ENCODE data around the gene CPA5.

Gene CPA5

GRCh38 chr7:130396109-130396508 lies 51.5 kb downstream of the CPA5 start:
- no peak for DNase-seq (ENCODE audit: low spot score in 2 of 2)
- in situ Hi-C loops (cut with MboI; ENCODE audit: low sequenced_read_pairs) = no loop called here

DNA sequence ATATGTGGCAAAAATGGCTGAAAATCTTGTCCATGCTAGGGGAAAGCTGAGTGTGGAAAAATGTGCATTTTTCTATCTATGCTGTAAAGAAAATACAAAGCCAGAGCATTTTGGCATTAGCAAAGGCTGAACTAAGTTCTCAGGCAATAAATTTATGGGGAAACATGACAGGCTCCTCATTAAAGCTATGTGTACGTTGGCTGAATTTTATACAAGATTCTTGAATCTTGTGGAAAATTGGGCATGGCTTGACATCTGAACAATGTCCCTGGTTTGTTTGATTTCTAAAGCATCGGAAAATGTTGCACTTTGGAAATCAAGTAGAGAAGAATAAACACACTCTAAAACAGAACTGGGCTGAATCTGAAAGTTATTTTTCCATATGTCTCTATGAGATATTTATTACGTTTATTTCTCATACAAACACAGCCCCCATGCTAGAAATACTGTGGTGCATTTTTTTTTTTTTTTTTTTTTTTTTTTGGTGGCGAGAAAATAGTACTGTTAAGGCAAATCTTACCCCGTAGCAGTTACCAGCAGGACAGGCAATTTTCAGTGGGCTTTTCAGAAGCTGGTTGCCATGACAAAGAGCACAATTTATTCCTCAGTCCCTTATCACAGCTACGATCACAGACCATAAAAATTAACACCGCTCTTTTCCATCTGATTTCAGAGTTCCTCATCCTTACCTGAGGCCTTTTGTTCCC lies 52.6 kb downstream of the CPA5 start:
- H3K4me3 ChIP-seq = no peak overlapping the region
- in situ Hi-C loops (cut with MboI; ENCODE audit: low sequenced_read_pairs) = no loop called here
- H3K9me3 ChIP-seq = no peaks in the 10 kb centered on the region
- peaks cover 5% of the 10 kb centered on the region; the same call in 1 of the 2 replicates for H3K4me1 ChIP-seq
- no peaks in the 10 kb centered on the region for H3K27me3 ChIP-seq (ENCODE audit: low read depth)
- peak in 1 of 2 experiments; percentile 18 for DNase-seq (ENCODE audit: low spot score in 2 of 2)
- no peaks in the 10 kb centered on the region for H3K36me3 ChIP-seq (replicated peaks)

More at GRCh38 chr7:130396109-130396508, 51.5 kb downstream of the CPA5 start:
- H3K36me3 ChIP-seq (replicated peaks) = no peaks in the 10 kb centered on the region
- H3K4me3 ChIP-seq = no peak overlapping the region
- peaks cover 5% of the 10 kb centered on the region; the same call in 1 of the 2 replicates for H3K4me1 ChIP-seq
- H3K9me3 ChIP-seq = no peaks in the 10 kb centered on the region
- no peaks in the 10 kb centered on the region for H3K27me3 ChIP-seq (ENCODE audit: low read depth)

- Histone ChIP-seq H3K27me3 (ENCODE audit: low read depth) (no peaks in the 10 kb centered on the region), H3K4me1 (peaks cover 5% of the 10 kb centered on the region; the same call in 1 of the 2 replicates), H3K4me3 (no peak overlapping the region), H3K36me3 (replicated peaks) (no peaks in the 10 kb centered on the region), H3K9me3 (no peaks in the 10 kb centered on the region)
- in situ Hi-C loops (cut with MboI; ENCODE audit: low sequenced_read_pairs) = no loop called here
- DNase-seq (ENCODE audit: low spot score in 2 of 2) = no peak
Measured at GRCh38 chr7:130397758-130398073, 53.1 kb downstream of the CPA5 start.

DNA sequence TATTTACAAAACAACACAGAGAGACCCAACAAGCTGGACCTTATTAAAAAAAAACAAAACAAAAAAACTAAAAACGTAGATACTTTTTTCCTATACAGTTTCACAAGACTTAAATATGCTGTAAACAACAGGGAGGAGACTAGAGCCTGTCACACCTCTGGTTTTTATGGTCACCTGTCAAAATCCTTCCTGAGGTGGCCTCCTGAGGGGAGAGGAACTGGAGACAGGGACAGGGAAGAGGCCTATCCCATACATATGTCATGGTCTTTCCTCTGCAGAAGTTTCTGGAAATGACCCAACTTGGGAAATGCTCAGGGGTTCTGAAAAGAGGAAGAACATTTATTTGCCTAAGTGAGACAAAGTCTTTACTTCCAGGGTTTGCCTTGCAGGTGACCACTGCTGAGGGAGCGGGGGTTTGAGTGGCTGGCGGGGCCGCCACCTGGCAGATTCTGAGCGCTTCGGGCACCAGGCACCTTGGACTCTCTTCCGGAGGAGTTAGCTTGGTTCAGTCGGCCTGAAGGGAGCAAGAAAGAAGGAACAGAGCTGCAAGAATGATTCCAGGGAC lies 54.0 kb downstream of the CPA5 start:
- in situ Hi-C loops (cut with MboI; ENCODE audit: low sequenced_read_pairs) = no loop called here
- H3K4me3 ChIP-seq = no peak overlapping the region
- peaks cover 5% of the 10 kb centered on the region; the same call in 1 of the 2 replicates for H3K4me1 ChIP-seq
- no peaks in the 10 kb centered on the region for H3K27me3 ChIP-seq (ENCODE audit: low read depth)
- no peaks in the 10 kb centered on the region for H3K9me3 ChIP-seq
- 0 out of 2 replicates have a peak, but pooled peaks cover 4% of the 10 kb centered on the region for H3K36me3 ChIP-seq (replicated peaks)
- DNase-seq (ENCODE audit: low spot score in 2 of 2) = no peak

DNA sequence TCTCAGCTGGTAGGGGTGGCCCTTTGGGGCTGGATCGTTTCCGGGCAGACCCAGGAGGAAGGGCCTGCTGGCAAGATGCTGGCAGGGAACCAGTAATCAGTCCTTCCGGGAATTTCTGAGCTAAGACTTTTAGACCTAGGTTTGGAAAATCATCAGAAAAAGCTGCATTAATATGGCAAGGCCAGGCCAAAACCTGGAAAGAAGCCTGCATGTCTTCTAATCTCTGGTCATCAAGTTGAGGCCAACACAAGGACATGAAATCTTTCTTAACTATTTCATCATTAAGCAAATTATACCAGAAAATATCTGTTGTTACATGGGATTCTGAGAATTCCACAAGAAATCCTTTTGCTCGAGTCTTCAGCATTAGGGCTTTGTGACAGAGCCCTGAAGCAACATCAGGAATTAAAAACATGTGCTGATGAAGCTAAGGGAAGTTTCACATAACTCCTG lies 55.5 kb downstream of the CPA5 start:
- Histone ChIP-seq H3K4me3 (no peak overlapping the region), H3K27me3 (ENCODE audit: low read depth) (no peaks in the 10 kb centered on the region), H3K36me3 (replicated peaks) (peaks cover 11% of the 10 kb centered on the region), H3K4me1 (peaks cover 5% of the 10 kb centered on the region; the same call in 1 of the 2 replicates), H3K9me3 (no peaks in the 10 kb centered on the region)
- no peak for DNase-seq (ENCODE audit: low spot score in 2 of 2)
- in situ Hi-C loops (cut with MboI; ENCODE audit: low sequenced_read_pairs) = no loop called here

- Histone ChIP-seq H3K4me1 (peaks cover 5% of the 10 kb centered on the region; the same call in 1 of the 2 replicates), H3K36me3 (replicated peaks) (peaks cover 11% of the 10 kb centered on the region), H3K4me3 (no peak overlapping the region), H3K27me3 (ENCODE audit: low read depth) (no peaks in the 10 kb centered on the region), H3K9me3 (no peaks in the 10 kb centered on the region)
- in situ Hi-C loops (cut with MboI; ENCODE audit: low sequenced_read_pairs) = no loop called here
- no peak for DNase-seq (ENCODE audit: low spot score in 2 of 2)
Measured at GRCh38 chr7:130401101-130401500, 56.5 kb downstream of the CPA5 start.

GRCh38 chr7:130401578-130401977 lies 57.0 kb downstream of the CPA5 start:
- Histone ChIP-seq H3K36me3 (replicated peaks) (peaks cover 11% of the 10 kb centered on the region), H3K4me1 (peaks cover 5% of the 10 kb centered on the region; the same call in 1 of the 2 replicates), H3K27me3 (ENCODE audit: low read depth) (no peaks in the 10 kb centered on the region), H3K9me3 (no peaks in the 10 kb centered on the region), H3K4me3 (no peak overlapping the region)
- in situ Hi-C loops (cut with MboI; ENCODE audit: low sequenced_read_pairs) = no loop called here
- no peak for DNase-seq (ENCODE audit: low spot score in 2 of 2)

- no peak for DNase-seq (ENCODE audit: low spot score in 2 of 2)
- Histone ChIP-seq H3K9me3 (no peaks in the 10 kb centered on the region), H3K36me3 (replicated peaks) (peaks cover 11% of the 10 kb centered on the region), H3K27me3 (ENCODE audit: low read depth) (no peaks in the 10 kb centered on the region), H3K4me1 (no peaks in the 10 kb centered on the region), H3K4me3 (no peak overlapping the region)
- in situ Hi-C loops (cut with MboI; ENCODE audit: low sequenced_read_pairs) = no loop called here
Measured at GRCh38 chr7:130405003-130405402, 60.4 kb downstream of the CPA5 start.

DNA sequence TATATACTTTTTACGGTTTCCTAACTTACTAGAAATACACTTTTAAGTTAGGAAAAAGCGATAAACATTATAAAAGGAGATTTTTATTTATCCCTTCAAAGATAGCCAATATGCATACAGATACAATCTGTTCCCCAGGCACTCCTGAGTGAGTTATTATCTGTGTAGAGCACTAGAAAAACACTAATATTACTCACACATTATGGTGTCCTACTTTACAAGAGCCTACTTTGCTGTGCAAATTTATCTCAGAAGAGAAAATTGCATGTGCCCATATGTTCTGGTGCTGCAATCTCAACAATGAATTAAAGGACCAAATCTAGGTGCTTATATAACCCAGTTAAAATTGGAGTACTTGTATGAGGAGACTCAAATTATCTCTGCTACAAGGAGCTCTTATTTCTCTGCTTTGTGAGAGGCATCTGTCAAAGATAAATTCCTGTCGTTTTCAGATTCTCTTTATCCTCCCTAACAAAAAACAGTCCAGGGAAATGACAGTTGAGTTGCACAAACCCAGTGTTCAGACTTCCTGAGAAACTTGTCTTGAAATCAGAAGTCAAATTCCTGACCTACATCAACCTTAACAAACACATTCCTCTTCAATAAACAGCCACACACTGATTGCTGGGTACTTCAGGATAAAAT lies 64.6 kb downstream of the CPA5 start:
- Histone ChIP-seq H3K4me1 (no peaks in the 10 kb centered on the region), H3K4me3 (no peak overlapping the region), H3K9me3 (no peaks in the 10 kb centered on the region), H3K27me3 (ENCODE audit: low read depth) (no peaks in the 10 kb centered on the region), H3K36me3 (replicated peaks) (peaks cover 7% of the 10 kb centered on the region)
- no peak for DNase-seq (ENCODE audit: low spot score in 2 of 2)
- in situ Hi-C loops (cut with MboI; ENCODE audit: low sequenced_read_pairs) = no loop called here

DNA sequence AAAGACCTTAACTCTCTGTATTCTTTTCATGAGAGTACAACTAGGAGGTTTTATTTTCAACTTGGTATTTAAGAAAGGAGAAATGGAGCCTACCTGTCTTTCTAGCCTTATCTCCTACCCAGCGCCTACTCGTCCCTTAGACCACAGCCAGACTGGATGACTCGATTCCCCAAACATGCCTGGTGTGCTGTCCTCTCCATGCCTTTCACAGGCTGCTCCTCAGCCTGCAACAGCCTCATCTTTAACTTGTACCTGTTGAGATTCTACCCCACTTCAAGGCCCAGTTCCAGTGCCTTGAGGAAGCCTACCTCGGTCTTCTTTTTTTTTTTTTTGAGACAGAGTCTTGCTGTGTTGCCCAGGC lies 65.1 kb downstream of the CPA5 start:
- Histone ChIP-seq H3K36me3 (replicated peaks) (peaks cover 7% of the 10 kb centered on the region), H3K9me3 (no peaks in the 10 kb centered on the region), H3K4me3 (no peak overlapping the region), H3K27me3 (ENCODE audit: low read depth) (no peaks in the 10 kb centered on the region), H3K4me1 (no peaks in the 10 kb centered on the region)
- no peak for DNase-seq (ENCODE audit: low spot score in 2 of 2)
- in situ Hi-C loops (cut with MboI; ENCODE audit: low sequenced_read_pairs) = no loop called here

- Histone ChIP-seq H3K27me3 (ENCODE audit: low read depth) (no peaks in the 10 kb centered on the region), H3K4me3 (no peak overlapping the region), H3K36me3 (replicated peaks) (peaks cover 4% of the 10 kb centered on the region), H3K4me1 (no peaks in the 10 kb centered on the region), H3K9me3 (no peaks in the 10 kb centered on the region)
- in situ Hi-C loops (cut with MboI; ENCODE audit: low sequenced_read_pairs) = no loop called here
- no peak for DNase-seq (ENCODE audit: low spot score in 2 of 2)
Measured at GRCh38 chr7:130410868-130411541, 66.4 kb downstream of the CPA5 start.

DNA sequence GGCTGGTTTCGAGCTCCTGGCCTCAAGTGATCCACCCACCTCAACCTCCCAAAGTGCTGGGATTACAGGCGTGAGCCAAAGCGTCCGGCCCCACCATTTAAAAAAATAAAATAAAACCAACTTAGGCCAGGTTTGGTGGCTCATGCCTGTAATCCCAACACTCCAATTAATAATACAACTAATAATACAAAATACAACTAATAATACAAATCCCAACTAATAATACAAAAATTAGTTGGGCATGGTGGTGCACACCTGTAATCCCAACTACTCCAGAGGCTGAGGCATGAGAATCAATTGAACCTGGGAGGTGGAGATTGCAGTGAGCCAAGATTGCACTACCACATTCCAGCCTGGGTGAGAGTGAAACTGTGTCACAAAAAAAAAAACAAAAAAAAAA lies 68.6 kb downstream of the CPA5 start:
- Histone ChIP-seq H3K27me3 (ENCODE audit: low read depth) (no peaks in the 10 kb centered on the region), H3K4me1 (no peaks in the 10 kb centered on the region), H3K4me3 (no peak overlapping the region), H3K36me3 (replicated peaks) (peaks cover 4% of the 10 kb centered on the region), H3K9me3 (no peaks in the 10 kb centered on the region)
- in situ Hi-C loops (cut with MboI; ENCODE audit: low sequenced_read_pairs) = no loop called here
- no peak for DNase-seq (ENCODE audit: low spot score in 2 of 2)

GRCh38 chr7:130415006-130415405 lies 70.4 kb downstream of the CPA5 start:
- Histone ChIP-seq H3K36me3 (replicated peaks) (peaks cover 4% of the 10 kb centered on the region), H3K4me3 (no peak overlapping the region), H3K9me3 (no peaks in the 10 kb centered on the region), H3K4me1 (peaks cover 4% of the 10 kb centered on the region; the same call in 1 of the 2 replicates), H3K27me3 (ENCODE audit: low read depth) (no peaks in the 10 kb centered on the region)
- in situ Hi-C loops (cut with MboI; ENCODE audit: low sequenced_read_pairs) = no loop called here
- no peak for DNase-seq (ENCODE audit: low spot score in 2 of 2)

DNA sequence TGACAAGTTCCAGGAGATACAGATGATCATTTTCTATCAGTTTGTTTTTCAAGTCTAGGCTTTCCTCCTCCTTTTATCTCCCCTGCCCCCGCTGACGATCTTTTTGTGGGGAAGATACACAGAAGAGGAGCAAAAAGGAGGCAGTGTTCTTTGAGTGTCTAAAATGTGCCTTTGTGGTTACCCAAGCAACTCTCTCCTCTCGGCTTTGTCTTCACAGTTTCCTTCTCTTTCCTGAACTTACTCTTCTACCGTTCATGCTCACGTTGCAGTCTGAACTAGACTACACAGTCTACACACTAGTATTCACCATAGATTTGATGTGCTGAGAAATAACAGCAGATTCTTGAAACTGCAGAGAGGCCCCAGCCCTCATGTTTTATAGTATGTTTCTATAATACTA lies 72.6 kb downstream of the CPA5 start:
- H3K4me1 ChIP-seq = peaks cover 4% of the 10 kb centered on the region; the same call in 1 of the 2 replicates
- in situ Hi-C loops (cut with MboI; ENCODE audit: low sequenced_read_pairs) = no loop called here
- H3K36me3 ChIP-seq (replicated peaks) = no peaks in the 10 kb centered on the region

More for the DNA sequence above, 72.6 kb downstream of the CPA5 start:
- no peak overlapping the region for H3K4me3 ChIP-seq
- no peaks in the 10 kb centered on the region for H3K27me3 ChIP-seq (ENCODE audit: low read depth)
- H3K9me3 ChIP-seq = no peaks in the 10 kb centered on the region
- DNase-seq (ENCODE audit: low spot score in 2 of 2) = no peak
